Stimulated activated CD8-positive, alpha-beta memory T cell treated with anti-CD3 and anti-CD28 coated beads, Interleukin-7, amount 100 ng/mL, for 1 hour (primary cell): ENCODE results near the gene ADGRF3.
"Not testable (repeated sequence)": the region's sequence is repeated elsewhere in the genome, so short reads cannot be mapped to it uniquely, and the experiment has no call there.

Experiments
- DNase-seq, 2 donors: peaks; one replicate each; pipeline ENCODE4 v3.0.0-alpha.2; 2020; ENCODE audit warnings: low read depth in 2 of 2

Gene ADGRF3

GRCh38 chr2:26276484-26277227 lies 69.9 kb downstream of the ADGRF3 start:
- DNase-seq: no peak

- no peak for DNase-seq
Measured at GRCh38 chr2:26274058-26274613, 72.5 kb downstream of the ADGRF3 start.

- no peak for DNase-seq
Measured at GRCh38 chr2:26273501-26273900, 73.1 kb downstream of the ADGRF3 start.

- DNase-seq: no peak
Measured at GRCh38 chr2:26270373-26270772, 76.2 kb downstream of the ADGRF3 start.

GRCh38 chr2:26269571-26270158 lies 76.9 kb downstream of the ADGRF3 start:
- DNase-seq: no peak

GRCh38 chr2:26268670-26269385 lies 77.8 kb downstream of the ADGRF3 start:
- not testable (repeated sequence) for DNase-seq

- DNase-seq: no peak
Measured at GRCh38 chr2:26268213-26268612, 78.4 kb downstream of the ADGRF3 start.

GRCh38 chr2:26258836-26259235 lies 87.8 kb downstream of the ADGRF3 start:
- DNase-seq: not testable (repeated sequence)
